Neural cell (in vitro differentiated cells): ENCODE results near the gene ARHGEF2. TPM values are rescaled to one million over a fixed set of nuclear protein-coding genes. Genes with fewer than 3 reads are reported as not detected.
"Not testable (repeated sequence)": the region's sequence is repeated elsewhere in the genome, so short reads cannot be mapped to it uniquely, and the experiment has no call there.

Source experiments
- H2AFZ ChIP-seq: fragments of 200-600, 300-800 bp; sonication (generic), shearing (Covaris generic); 2 replicates; pipeline ENCODE4 v1.6.0; 2014; ENCODE audit warnings: low read depth, mild to moderate bottlenecking, antibody characterized with exemption, low read length, moderate library complexity
- H3F3A ChIP-seq: fragments of 200-600 bp; shearing (Covaris generic); 2 replicates; pipeline ENCODE4 v1.6.1; 2016; ENCODE audit warnings: mild to moderate bottlenecking, moderate library complexity, mixed read lengths, antibody characterized with exemption, low read length; ENCODE audit not compliant: insufficient read depth, poor library complexity, severe bottlenecking
- H3K27ac ChIP-seq: fragments of 200-600, 300-800 bp; sonication (generic), shearing (Covaris generic); 2 replicates; pipeline ENCODE4 v1.5.1; 2014; ENCODE audit warnings: mild to moderate bottlenecking, low read length, moderate library complexity
- H3K27me3 ChIP-seq: fragments of 300-800, 200-600 bp; sonication (generic), shearing (Covaris generic); 2 replicates; pipeline ENCODE4 v1.6.0; 2014; ENCODE audit warnings: mild to moderate bottlenecking, low read depth, low read length, moderate library complexity; ENCODE audit not compliant: insufficient read depth
- H3K36me3 ChIP-seq: fragments of 300-800, 200-600 bp; sonication (generic), shearing (Covaris generic); 2 replicates; pipeline ENCODE4 v1.5.1; 2014; ENCODE audit warnings: mild to moderate bottlenecking, antibody characterized with exemption, low read length, moderate library complexity; ENCODE audit not compliant: insufficient read depth
- H3K4me2 ChIP-seq: fragments of 300-800, 200-600 bp; sonication (generic), shearing (Covaris generic); 2 replicates; pipeline ENCODE4 v1.6.0; 2014; ENCODE audit warnings: mild to moderate bottlenecking, low read length
- H3K4me3 ChIP-seq: fragments of 300-800, 200-600 bp; sonication (generic), shearing (Covaris generic); 2 replicates; pipeline ENCODE4 v1.5.1; 2014; ENCODE audit warnings: mild to moderate bottlenecking, low read length, moderate library complexity
- H3K79me2 ChIP-seq: fragments of 200-600 bp; shearing (Covaris generic); replicated peaks from 2 replicates; pipeline ENCODE4 v1.6.0; 2014; ENCODE audit warnings: mild to moderate bottlenecking, low read length, moderate library complexity; ENCODE audit not compliant: insufficient read depth
- H3K9ac ChIP-seq: fragments of 300-800, 200-600 bp; sonication (generic), shearing (Covaris generic); 2 replicates; pipeline ENCODE4 v1.6.1; 2016; ENCODE audit warnings: mild to moderate bottlenecking, low read length, mixed read lengths
- H3K9me2 ChIP-seq: fragments of 200-600 bp; shearing (Covaris generic); 2 replicates; pipeline ENCODE4 v1.6.1; 2016; ENCODE audit warnings: mild to moderate bottlenecking, low read length, mixed read lengths; ENCODE audit not compliant: insufficient read depth
- H3K9me3 ChIP-seq: fragments of 200-600, 300-800 bp; sonication (generic), shearing (Covaris generic); 2 replicates; pipeline ENCODE4 v1.6.1; 2016; ENCODE audit warnings: mild to moderate bottlenecking, mixed run types, low read length, moderate library complexity, mixed read lengths
- H4K20me1 ChIP-seq: fragments of 200-600 bp; shearing (Covaris generic); 2 replicates; pipeline ENCODE4 v1.6.1; 2016; ENCODE audit warnings: mild to moderate bottlenecking, mixed run types; ENCODE audit not compliant: insufficient read depth
- EP300 ChIP-seq: fragments of 450-650 bp; conservative IDR thresholded peaks from 2 replicates; pipeline ENCODE4 v1.6.1; 2014; ENCODE audit warnings: antibody characterized with exemption, mild to moderate bottlenecking, moderate library complexity; ENCODE audit not compliant: poor library complexity, severe bottlenecking
- EZH2 ChIP-seq: fragments of 200-600, 300-800 bp; shearing (Covaris generic), sonication (generic); IDR thresholded peaks from 2 replicates; pipeline ENCODE4 v1.6.1; 2014; ENCODE audit warnings: antibody characterized with exemption, low read length, borderline replicate concordance, mild to moderate bottlenecking; ENCODE audit not compliant: insufficient read depth, poor library complexity, severe bottlenecking
- MXI1 ChIP-seq: fragments of 450-650 bp; conservative IDR thresholded peaks from 2 replicates; pipeline ENCODE4 v1.6.1; 2014; ENCODE audit warnings: antibody characterized with exemption, mild to moderate bottlenecking; ENCODE audit not compliant: poor library complexity, severe bottlenecking
- POLR2AphosphoS5 ChIP-seq: IDR thresholded peaks from 2 replicates; pipeline ENCODE4 v1.6.1; 2012
- RAD21 ChIP-seq: fragments of 450-650 bp; conservative IDR thresholded peaks from 2 replicates; pipeline ENCODE4 v1.6.1; 2014; ENCODE audit warnings: antibody characterized with exemption, mild to moderate bottlenecking, moderate library complexity
- SMC3 ChIP-seq: fragments of 450-650 bp; conservative IDR thresholded peaks from 2 replicates; pipeline ENCODE4 v1.6.1; 2014; ENCODE audit warnings: antibody characterized with exemption, mild to moderate bottlenecking, moderate library complexity; ENCODE audit not compliant: poor library complexity
- TAF1 ChIP-seq: IDR thresholded peaks from 2 replicates; pipeline ENCODE4 v1.6.1; 2012; ENCODE audit warnings: low read depth
- polyA plus RNA-seq: library from polyadenylated mRNA; depleted of rRNA; stranded (reverse); fragments of >200 nt; gene quantifications from 2 replicates; pipeline ENCODE4 v1.2.3, GENCODE V29; 2014
- TF ChIP-seq, protein P1 (sequence below): fragments of 450-650 bp; IDR thresholded peaks from 2 replicates; pipeline ENCODE4 v1.5.1; 2014; ENCODE audit warnings: antibody characterized with exemption, mild to moderate bottlenecking, moderate library complexity; ENCODE audit not compliant: poor library complexity, severe bottlenecking
- TF ChIP-seq, protein P2 (sequence below): IDR thresholded peaks from 2 replicates; pipeline ENCODE4 v1.6.1; 2012; ENCODE audit warnings: borderline replicate concordance

The ARHGEF2 gene
- polyA plus RNA-seq, 1 donor from 2014 or later = 45.1 TPM

DNA sequence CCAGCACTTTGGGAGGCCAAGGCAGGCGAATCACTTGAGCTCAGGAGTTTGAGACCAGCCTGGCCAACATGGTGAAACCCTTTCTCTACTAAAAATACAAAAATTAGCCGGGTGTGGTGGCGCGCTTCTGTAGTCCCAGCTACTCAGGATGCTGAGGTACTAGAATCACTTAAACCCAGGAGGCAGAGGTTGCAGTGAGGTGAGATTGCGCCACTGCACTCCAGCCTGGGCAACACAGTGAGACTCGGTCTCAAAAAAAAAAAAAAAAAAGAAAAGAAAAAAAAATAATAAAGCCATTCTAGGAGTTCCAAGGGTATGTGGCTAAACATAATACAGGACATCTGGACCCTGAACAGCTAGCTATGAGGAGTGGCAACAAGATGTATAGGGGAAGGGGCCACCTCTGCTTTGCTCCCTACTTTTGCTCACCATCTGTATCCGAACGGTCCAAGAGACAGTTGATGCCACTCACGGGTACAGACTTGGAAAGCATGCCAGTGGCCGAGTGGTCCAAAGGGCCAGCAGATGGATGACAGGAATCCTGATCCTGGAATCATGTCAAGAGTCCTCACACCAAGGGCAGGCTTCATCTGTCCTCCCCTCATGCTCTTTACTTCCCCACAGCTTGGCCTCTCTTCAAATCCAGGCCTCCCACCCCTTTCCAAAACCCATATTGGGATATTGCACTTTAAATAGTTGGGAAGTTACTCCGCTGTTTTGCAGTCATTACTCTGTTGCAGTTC lies 6.7 kb upstream of the ARHGEF2 start:
- not testable (repeated sequence) for H3K9me3 ChIP-seq, H3K9me2 ChIP-seq, H3K79me2 ChIP-seq, H3K9ac ChIP-seq, H3K4me2 ChIP-seq, H3K4me3 ChIP-seq, H4K20me1 ChIP-seq, H3K27me3 ChIP-seq, H2AFZ ChIP-seq, H3F3A ChIP-seq, H3K36me3 ChIP-seq, H3K27ac ChIP-seq

DNA sequence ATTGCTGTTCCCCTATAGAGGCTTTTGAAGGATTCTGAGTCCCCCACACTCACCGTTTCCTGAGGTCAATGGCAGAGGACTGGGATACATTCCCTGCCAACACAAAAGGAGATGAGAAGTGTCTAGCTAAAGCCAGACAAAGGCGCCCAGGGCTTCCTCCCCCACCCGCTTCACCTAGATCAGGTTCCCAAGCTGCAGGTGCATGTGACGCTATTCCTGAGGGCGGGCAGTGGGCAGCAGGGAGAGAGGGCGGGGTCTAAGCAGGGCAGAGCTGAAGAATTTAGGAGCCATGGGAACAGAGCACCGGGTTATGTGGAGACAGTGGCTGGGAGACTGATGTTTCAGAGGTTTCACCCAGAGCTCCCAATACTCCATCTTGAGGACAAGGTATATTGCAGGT lies 6.0 kb upstream of the ARHGEF2 start:
- no peak overlapping the region for H3K4me3 ChIP-seq
- no peaks in the 10 kb centered on the region for H3K9me3 ChIP-seq
- no peak overlapping the region for H2AFZ ChIP-seq
- no peak overlapping the region for H3K9ac ChIP-seq
- H3K4me2 ChIP-seq = no peak overlapping the region
- H4K20me1 ChIP-seq = no peaks in the 10 kb centered on the region
- no peaks in the 10 kb centered on the region for H3F3A ChIP-seq
- no peaks in the 10 kb centered on the region for H3K36me3 ChIP-seq
- no peak overlapping the region for H3K27ac ChIP-seq
- no peak for TF ChIP-seq POLR2AphosphoS5
- no peak for TF ChIP-seq SMC3
- TF ChIP-seq EP300 = no peak
- TF ChIP-seq TAF1 = no peak
- TF ChIP-seq, protein P1, sequence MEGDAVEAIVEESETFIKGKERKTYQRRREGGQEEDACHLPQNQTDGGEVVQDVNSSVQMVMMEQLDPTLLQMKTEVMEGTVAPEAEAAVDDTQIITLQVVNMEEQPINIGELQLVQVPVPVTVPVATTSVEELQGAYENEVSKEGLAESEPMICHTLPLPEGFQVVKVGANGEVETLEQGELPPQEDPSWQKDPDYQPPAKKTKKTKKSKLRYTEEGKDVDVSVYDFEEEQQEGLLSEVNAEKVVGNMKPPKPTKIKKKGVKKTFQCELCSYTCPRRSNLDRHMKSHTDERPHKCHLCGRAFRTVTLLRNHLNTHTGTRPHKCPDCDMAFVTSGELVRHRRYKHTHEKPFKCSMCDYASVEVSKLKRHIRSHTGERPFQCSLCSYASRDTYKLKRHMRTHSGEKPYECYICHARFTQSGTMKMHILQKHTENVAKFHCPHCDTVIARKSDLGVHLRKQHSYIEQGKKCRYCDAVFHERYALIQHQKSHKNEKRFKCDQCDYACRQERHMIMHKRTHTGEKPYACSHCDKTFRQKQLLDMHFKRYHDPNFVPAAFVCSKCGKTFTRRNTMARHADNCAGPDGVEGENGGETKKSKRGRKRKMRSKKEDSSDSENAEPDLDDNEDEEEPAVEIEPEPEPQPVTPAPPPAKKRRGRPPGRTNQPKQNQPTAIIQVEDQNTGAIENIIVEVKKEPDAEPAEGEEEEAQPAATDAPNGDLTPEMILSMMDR = no peak
- TF ChIP-seq EZH2 = no peak
- TF ChIP-seq, protein P2, sequence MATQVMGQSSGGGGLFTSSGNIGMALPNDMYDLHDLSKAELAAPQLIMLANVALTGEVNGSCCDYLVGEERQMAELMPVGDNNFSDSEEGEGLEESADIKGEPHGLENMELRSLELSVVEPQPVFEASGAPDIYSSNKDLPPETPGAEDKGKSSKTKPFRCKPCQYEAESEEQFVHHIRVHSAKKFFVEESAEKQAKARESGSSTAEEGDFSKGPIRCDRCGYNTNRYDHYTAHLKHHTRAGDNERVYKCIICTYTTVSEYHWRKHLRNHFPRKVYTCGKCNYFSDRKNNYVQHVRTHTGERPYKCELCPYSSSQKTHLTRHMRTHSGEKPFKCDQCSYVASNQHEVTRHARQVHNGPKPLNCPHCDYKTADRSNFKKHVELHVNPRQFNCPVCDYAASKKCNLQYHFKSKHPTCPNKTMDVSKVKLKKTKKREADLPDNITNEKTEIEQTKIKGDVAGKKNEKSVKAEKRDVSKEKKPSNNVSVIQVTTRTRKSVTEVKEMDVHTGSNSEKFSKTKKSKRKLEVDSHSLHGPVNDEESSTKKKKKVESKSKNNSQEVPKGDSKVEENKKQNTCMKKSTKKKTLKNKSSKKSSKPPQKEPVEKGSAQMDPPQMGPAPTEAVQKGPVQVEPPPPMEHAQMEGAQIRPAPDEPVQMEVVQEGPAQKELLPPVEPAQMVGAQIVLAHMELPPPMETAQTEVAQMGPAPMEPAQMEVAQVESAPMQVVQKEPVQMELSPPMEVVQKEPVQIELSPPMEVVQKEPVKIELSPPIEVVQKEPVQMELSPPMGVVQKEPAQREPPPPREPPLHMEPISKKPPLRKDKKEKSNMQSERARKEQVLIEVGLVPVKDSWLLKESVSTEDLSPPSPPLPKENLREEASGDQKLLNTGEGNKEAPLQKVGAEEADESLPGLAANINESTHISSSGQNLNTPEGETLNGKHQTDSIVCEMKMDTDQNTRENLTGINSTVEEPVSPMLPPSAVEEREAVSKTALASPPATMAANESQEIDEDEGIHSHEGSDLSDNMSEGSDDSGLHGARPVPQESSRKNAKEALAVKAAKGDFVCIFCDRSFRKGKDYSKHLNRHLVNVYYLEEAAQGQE = no peak
- no peak for TF ChIP-seq RAD21
- no peak for TF ChIP-seq MXI1
- no peaks in the 10 kb centered on the region for H3K9me2 ChIP-seq
- no peaks in the 10 kb centered on the region for H3K79me2 ChIP-seq
- no peaks in the 10 kb centered on the region for H3K27me3 ChIP-seq
